Measurements from ENCODE around the gene MYB.
"Not testable (repeated sequence)": the region's sequence is repeated elsewhere in the genome, so short reads cannot be mapped to it uniquely, and the experiment has no call there.

MYB gene

DNA sequence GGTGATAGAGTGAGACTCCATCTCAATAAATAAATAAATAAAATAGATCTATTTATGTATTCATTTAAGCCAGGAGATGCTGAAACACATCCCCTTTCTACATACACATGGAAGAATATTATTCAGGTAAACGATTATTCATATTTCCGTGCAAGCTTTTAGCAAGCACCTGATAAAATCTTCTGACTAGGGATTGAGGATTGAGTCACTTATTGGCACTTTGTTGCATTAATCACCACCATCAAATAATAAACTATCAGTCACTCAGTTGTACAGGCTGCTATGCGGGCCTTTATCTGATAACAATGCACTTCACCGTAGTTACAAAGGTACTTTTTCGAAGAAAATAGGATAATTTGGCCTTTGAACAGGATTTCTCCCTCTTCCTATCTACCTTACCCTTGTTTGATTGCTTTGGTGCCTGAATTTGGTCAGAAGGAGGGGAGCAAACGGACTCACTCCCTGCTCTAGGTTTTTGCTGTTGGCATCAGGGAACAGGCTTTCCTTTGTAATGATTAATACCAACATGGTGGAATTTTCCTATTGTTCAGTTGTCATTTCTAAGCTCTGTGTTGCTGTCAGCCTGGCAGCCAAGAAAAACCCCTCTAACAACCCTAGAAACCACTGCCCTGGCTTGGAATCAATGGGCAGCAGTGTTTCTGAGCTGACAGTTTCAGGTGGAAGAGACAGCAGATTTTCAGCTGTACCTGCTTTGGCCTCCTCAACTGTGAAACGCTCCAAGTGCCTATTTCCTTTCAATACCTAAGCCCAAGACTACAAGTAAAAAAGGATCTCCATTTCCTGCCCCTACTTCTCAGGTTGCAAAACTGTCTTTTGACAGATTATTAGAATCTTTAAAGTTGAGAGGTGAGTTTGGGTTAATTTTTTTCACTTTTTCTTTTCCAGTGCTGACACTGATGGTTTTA is 63.0 kb downstream of the MYB start:
- TF ChIP-seq, protein P1, sequence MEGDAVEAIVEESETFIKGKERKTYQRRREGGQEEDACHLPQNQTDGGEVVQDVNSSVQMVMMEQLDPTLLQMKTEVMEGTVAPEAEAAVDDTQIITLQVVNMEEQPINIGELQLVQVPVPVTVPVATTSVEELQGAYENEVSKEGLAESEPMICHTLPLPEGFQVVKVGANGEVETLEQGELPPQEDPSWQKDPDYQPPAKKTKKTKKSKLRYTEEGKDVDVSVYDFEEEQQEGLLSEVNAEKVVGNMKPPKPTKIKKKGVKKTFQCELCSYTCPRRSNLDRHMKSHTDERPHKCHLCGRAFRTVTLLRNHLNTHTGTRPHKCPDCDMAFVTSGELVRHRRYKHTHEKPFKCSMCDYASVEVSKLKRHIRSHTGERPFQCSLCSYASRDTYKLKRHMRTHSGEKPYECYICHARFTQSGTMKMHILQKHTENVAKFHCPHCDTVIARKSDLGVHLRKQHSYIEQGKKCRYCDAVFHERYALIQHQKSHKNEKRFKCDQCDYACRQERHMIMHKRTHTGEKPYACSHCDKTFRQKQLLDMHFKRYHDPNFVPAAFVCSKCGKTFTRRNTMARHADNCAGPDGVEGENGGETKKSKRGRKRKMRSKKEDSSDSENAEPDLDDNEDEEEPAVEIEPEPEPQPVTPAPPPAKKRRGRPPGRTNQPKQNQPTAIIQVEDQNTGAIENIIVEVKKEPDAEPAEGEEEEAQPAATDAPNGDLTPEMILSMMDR (IDR thresholded peaks at IDR 0.05), result no peak
- no peaks in the 10 kb centered on the region for H3K9me3 ChIP-seq
- H3K27me3 ChIP-seq, result no peaks in the 10 kb centered on the region
- H3K4me1 ChIP-seq, result no peaks in the 10 kb centered on the region
- no peak overlapping the region for H3K4me3 ChIP-seq
- DNase-seq, result no peak
- H3K36me3 ChIP-seq, result no peaks in the 10 kb centered on the region
- H3K27ac ChIP-seq, result no peak overlapping the region
- intact Hi-C loops (cut with DNase I; ENCODE audit: low total_unique reads), result no loop called here

DNA sequence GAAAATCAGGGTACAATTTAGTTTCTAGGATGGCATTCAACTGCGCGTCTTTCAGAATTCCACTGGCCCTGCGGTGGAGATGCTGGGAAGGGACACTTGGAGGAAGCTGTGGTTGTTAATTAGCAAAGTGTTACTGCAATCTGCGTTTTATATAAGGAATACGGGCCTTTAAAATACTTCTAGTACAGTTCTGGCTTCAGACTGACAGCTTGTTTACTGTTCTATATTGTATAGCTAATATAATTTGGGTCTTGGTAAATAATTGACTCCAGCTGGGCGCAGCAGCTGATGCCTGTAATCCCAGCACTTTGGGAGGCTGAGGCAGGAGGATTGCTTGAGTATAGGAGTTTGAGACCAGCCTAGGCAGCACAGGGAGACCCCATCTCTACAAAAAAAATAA is 63.7 kb downstream of the MYB start:
- TF ChIP-seq, protein P1 (IDR thresholded peaks at IDR 0.05), result no peak
- Histone ChIP-seq H3K9me3 (no peaks in the 10 kb centered on the region), H3K27ac (no peak overlapping the region), H3K36me3 (no peaks in the 10 kb centered on the region), H3K4me3 (no peak overlapping the region), H3K4me1 (no peaks in the 10 kb centered on the region), H3K27me3 (no peaks in the 10 kb centered on the region)
- intact Hi-C loops (cut with DNase I; ENCODE audit: low total_unique reads), result no loop called here
- DNase-seq, result no peak

DNA sequence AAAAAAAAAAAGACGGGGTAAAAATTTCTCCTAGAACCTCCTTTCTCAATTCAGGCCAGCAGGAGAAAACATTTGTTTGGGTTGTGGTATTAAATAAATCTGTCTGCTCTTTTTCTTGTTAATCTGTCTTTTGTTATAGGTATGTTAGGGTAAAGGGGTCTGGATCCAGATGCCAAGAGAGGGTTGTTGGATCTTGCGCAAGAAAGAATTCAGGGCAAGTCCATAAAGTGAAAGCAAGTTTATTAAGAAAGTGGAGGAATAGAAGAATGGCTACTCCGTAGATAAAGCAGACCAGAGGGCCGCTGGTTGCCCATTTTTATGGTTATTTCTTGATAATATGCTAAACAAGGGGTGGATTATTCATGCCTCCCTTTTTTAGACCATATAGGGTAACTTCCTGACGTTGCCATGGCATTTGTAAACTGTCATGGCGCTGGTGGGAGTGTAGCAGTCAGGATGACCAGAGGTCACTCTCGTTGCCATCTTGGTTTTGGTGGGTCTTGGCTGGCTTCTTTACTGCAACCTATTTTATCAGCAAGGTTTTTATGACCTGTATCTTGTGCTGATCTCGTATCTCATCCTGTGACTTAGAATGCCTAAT is 65.4 kb downstream of the MYB start:
- DNase-seq; H3K27me3 ChIP-seq; H3K36me3 ChIP-seq; H3K9me3 ChIP-seq; intact Hi-C loops (cut with DNase I; ENCODE audit: low total_unique reads); H3K4me3 ChIP-seq; H3K4me1 ChIP-seq; H3K27ac ChIP-seq: not testable (repeated sequence)

DNA sequence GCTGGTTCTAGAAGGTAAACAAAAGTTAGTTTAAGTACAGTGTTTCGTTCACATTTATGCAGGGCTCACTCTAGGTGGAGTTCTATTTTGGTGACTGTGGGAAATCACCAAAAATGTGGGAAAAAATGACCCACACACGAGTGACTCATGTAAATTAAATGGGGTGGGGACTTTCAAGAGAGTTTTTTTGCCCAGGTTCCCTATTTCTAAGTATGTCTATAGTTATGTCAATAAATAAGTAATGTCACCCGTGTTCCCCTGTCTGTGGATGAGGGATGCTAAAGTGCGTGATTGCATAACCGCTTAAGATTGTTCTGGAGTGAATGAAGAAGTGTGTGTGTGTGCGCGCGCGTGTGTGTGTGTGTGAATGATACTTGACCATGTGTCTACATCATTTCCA is 69.1 kb downstream of the MYB start:
- intact Hi-C loops (cut with DNase I; ENCODE audit: low total_unique reads), result no loop called here
- no peaks in the 10 kb centered on the region for H3K27me3 ChIP-seq
- TF ChIP-seq, protein P1 (IDR thresholded peaks at IDR 0.05), result no peak
- H3K9me3 ChIP-seq, result no peaks in the 10 kb centered on the region
- no peaks in the 10 kb centered on the region for H3K36me3 ChIP-seq
- H3K4me1 ChIP-seq, result no peaks in the 10 kb centered on the region
- DNase-seq, result no peak
- no peak overlapping the region for H3K27ac ChIP-seq
- no peak overlapping the region for H3K4me3 ChIP-seq

DNA sequence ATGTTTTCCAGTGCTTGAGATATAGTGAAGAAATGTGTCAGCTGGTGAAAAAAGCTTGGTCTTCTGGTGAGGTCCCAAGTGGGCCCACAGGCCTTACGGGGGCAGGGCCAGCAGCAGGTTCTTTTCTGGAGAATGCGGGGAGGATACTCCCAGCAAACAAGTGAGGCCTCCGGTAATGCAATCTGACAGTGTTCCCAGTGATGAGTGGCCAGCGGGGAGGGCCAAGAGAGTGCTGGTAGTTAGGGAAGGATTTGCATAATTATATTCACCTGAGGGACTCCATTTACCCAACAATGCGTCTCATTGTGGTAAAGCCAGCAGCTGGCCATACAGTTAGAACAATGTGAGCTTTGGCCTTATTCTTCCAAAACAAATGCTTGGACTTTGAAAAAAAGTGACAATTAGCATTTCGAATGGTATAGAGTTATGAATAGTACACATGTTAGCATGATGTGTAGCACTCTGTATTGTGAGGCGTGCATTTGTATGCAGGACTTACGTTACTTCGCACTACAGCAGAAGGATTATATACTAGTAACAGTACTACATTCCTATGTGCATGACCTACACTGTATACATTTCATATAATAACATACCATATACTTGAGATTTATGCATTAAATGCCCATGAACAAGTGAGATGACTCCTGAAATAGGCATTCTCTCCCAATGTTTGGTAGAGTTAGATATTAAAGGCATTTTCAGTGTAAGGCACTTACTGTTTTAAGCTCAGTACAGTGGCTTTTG is 69.8 kb downstream of the MYB start:
- DNase-seq, result no peak
- Histone ChIP-seq H3K27me3 (no peaks in the 10 kb centered on the region), H3K4me3 (no peak overlapping the region), H3K27ac (no peak overlapping the region), H3K9me3 (no peaks in the 10 kb centered on the region), H3K4me1 (no peaks in the 10 kb centered on the region), H3K36me3 (no peaks in the 10 kb centered on the region)
- TF ChIP-seq, protein P1 (IDR thresholded peaks at IDR 0.05), result no peak
- intact Hi-C loops (cut with DNase I; ENCODE audit: low total_unique reads), result no loop called here
